ENCODE measurements around the gene MYCBPAP. TPM values are rescaled to one million over a fixed set of nuclear protein-coding genes. Genes with fewer than 3 reads are reported as not detected.

Gene MYCBPAP
- total and polyA plus RNA-seq, 4 donors, result 0.73 to 6.4 (median 2.8) TPM

DNA sequence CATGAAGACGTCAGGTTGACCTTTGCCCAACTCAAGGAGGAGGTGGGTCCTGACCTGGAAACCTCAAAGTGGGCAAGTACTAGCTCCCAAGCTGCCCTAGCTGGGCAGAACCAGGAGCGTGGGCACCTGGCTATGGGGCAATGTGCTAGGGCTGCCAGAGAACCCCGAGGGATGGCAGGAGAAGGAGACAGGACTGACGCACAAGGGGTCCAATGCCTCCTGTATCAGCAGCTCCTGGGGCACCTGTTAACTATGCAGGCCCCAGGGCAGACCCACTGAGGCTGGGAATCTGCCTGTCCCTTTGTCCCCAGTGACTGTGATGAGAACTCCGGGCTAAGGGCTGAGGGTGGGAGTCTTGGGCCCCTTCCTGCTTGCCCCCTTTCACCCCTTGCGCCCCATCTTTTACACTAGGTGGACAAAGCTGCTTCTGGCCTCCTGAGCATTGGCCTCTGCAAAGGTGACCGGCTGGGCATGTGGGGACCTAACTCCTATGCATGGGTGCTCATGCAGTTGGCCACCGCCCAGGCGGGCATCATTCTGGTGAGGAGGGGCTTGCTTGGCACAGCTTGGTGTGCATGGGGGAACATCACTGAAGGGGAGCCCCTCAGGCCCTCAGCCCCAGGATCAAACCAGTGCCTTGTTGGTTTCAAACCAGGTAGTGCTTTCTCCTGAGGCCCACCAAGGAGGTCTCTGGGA is 47.3 kb upstream of the MYCBPAP start:
- 94 to 96% methylated on average over 9 of the region's 9 CpGs for WGBS, 2 donors
- H3K9me3 ChIP-seq (ENCODE audit: control insufficient read depth in 4 of 4, insufficient read depth in 3 of 4, low read length in 3 of 4), result no peaks in the 10 kb centered on the region
- ATAC-seq (ENCODE audit: insufficient read depth, low FRiP score), result no peak
- no peak overlapping the region for H3K4me3 ChIP-seq
- no peak for TF ChIP-seq CTCF (IDR thresholded peaks at IDR 0.05; ENCODE audit: control extremely low read depth, extremely low read depth)
- no peaks in the 10 kb centered on the region for H3K4me1 ChIP-seq (ENCODE audit: control insufficient read depth in 5 of 5, insufficient read depth in 5 of 5, low read length in 5 of 5)
- peaks cover 0 to 15% (median 8%) of the 10 kb centered on the region in 4 donors for H3K36me3 ChIP-seq (ENCODE audit: control insufficient read depth in 4 of 4, insufficient read depth in 4 of 4, low read length in 4 of 4)
- H3K27me3 ChIP-seq (ENCODE audit: control insufficient read depth in 3 of 3, insufficient read depth in 3 of 3, low read length in 2 of 3), result no peaks in the 10 kb centered on the region
- H3K27ac ChIP-seq (ENCODE audit: low read depth in 1 of 2, low read length in 1 of 2), result no peak overlapping the region
- no peak for DNase-seq
- H3K9ac ChIP-seq (ENCODE audit: insufficient read depth in 1 of 2, low read length in 2 of 2), result no peak overlapping the region

DNA sequence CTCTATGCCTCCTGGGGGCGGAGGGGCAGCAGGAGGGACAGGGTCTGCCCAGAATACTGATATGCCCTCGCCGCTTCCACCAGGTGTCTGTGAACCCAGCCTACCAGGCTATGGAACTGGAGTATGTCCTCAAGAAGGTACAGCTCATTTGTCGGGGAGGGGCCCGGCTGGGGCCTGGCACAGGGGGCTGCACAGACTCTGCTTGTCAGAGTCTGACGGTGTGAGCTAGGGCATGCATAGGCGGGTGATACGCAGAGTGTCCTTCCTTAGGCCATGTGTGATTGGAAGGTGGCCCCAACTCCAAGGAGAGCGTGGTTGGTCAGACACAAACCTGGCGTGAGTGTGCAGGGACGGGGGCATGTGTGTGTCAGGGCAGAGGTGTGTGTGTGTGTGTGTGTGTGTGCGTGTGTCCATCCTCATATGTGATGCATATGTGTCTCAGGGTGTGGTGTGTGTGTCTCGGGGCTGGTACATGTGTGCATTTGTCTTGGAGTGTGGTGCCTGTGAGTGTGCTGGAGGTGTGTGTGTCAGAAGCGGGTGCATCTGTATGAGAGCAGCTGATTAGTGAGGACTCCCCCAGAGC is 46.6 kb upstream of the MYCBPAP start:
- peaks cover 0 to 13% (median 8%) of the 10 kb centered on the region in 4 donors for H3K36me3 ChIP-seq (ENCODE audit: control insufficient read depth in 4 of 4, insufficient read depth in 4 of 4, low read length in 4 of 4)
- WGBS, 2 donors, result 95 to 96% methylated on average over 14 of the region's 14 CpGs
- H3K9me3 ChIP-seq (ENCODE audit: control insufficient read depth in 4 of 4, insufficient read depth in 3 of 4, low read length in 3 of 4), result no peaks in the 10 kb centered on the region
- ATAC-seq (ENCODE audit: insufficient read depth, low FRiP score) (no peak), DNase-seq (no peak)
- no peaks in the 10 kb centered on the region for H3K27me3 ChIP-seq (ENCODE audit: control insufficient read depth in 3 of 3, insufficient read depth in 3 of 3, low read length in 2 of 3)
- no peak overlapping the region for H3K4me3 ChIP-seq
- no peak for TF ChIP-seq CTCF (IDR thresholded peaks at IDR 0.05; ENCODE audit: control extremely low read depth, extremely low read depth)
- peaks cover 0 to 2% (median 0%) of the 10 kb centered on the region in 5 donors for H3K4me1 ChIP-seq (ENCODE audit: control insufficient read depth in 5 of 5, insufficient read depth in 5 of 5, low read length in 5 of 5)
- no peak overlapping the region for H3K9ac ChIP-seq (ENCODE audit: insufficient read depth in 1 of 2, low read length in 2 of 2)
- no peak overlapping the region for H3K27ac ChIP-seq (ENCODE audit: low read depth in 1 of 2, low read length in 1 of 2)

DNA sequence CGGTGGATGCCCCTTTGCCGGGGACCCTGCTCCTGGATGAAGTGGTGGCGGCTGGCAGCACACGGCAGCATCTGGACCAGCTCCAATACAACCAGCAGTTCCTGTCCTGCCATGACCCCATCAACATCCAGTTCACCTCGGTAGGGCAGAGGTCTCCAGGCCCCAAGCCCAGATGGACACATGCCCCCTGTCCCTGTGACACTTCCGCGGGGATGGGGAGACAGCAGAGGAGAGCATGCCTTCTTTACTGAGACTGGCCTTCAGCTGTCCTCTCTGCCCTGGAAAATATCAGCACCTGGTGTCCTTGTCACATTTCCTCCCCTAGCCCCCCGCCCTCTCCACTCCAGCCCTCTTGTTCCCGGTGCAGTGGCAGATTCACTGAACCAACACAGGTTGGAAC is 45.8 kb upstream of the MYCBPAP start:
- peaks cover 0 to 9% (median 7%) of the 10 kb centered on the region in 4 donors for H3K36me3 ChIP-seq (ENCODE audit: control insufficient read depth in 4 of 4, insufficient read depth in 4 of 4, low read length in 4 of 4)
- H3K4me3 ChIP-seq, result no peak overlapping the region
- no peak for DNase-seq
- WGBS, 2 donors, result 82 to 83% methylated on average over 9 of the region's 9 CpGs
- no peak for TF ChIP-seq CTCF (IDR thresholded peaks at IDR 0.05; ENCODE audit: control extremely low read depth, extremely low read depth)
- no peak overlapping the region for H3K27ac ChIP-seq (ENCODE audit: low read depth in 1 of 2, low read length in 1 of 2)
- no peak overlapping the region for H3K9ac ChIP-seq (ENCODE audit: insufficient read depth in 1 of 2, low read length in 2 of 2)
- H3K4me1 ChIP-seq (ENCODE audit: control insufficient read depth in 5 of 5, insufficient read depth in 5 of 5, low read length in 5 of 5), result peaks cover 0 to 2% (median 0%) of the 10 kb centered on the region in 5 donors
- no peaks in the 10 kb centered on the region for H3K9me3 ChIP-seq (ENCODE audit: control insufficient read depth in 4 of 4, insufficient read depth in 3 of 4, low read length in 3 of 4)
- ATAC-seq (ENCODE audit: insufficient read depth, low FRiP score), result no peak
- peaks cover 0 to 3% (median 0%) of the 10 kb centered on the region in 3 donors for H3K27me3 ChIP-seq (ENCODE audit: control insufficient read depth in 3 of 3, insufficient read depth in 3 of 3, low read length in 2 of 3)
